HCT116 (cell line): ENCODE data around the gene RPL10A.

Experiments
- CTCF ChIP-seq, 3 experiments: fragments of 200-600 bp in 1 of 3; sonication (generic) in 1 of 3; IDR thresholded peaks in 2 of 3; conservative IDR thresholded peaks in 1 of 3; 2 replicates each; pipeline ENCODE4 v1.5.1; 2012 to 2017; ENCODE audit warnings: low read depth in 2 of 3, low read length in 2 of 3, antibody characterized with exemption in 1 of 3, borderline replicate concordance in 1 of 3, control low read depth in 1 of 3, mild to moderate bottlenecking in 1 of 3, mixed read lengths in 1 of 3, mixed run types in 1 of 3, moderate library complexity in 1 of 3; ENCODE audit not compliant: insufficient read depth in 1 of 3
- EZH2phosphoT487 ChIP-seq: fragments of 200-600 bp; IDR thresholded peaks from 2 replicates; pipeline ENCODE4 v1.6.1; 2018; ENCODE audit warnings: antibody characterized with exemption, borderline replicate concordance
- POLR2A ChIP-seq: IDR thresholded peaks from 2 replicates; pipeline ENCODE4 v1.7.0; 2011; ENCODE audit warnings: borderline replicate concordance; ENCODE audit not compliant: insufficient read depth, insufficient read length; ENCODE audit errors: extremely low read depth
- SRF ChIP-seq: IDR thresholded peaks from 2 replicates; pipeline ENCODE4 v1.6.1; 2012; ENCODE audit warnings: low read depth

- TF ChIP-seq EZH2phosphoT487, result no peak
- TF ChIP-seq CTCF (IDR thresholded peaks at IDR 0.05 in 2 of 3, conservative IDR thresholded peaks at IDR 0.05 in 1 of 3; ENCODE audit: borderline replicate concordance in 1 of 3, insufficient read depth in 1 of 3, low read depth in 2 of 3, low read length in 2 of 3), result no peak
- no peak for TF ChIP-seq SRF
- no peak for TF ChIP-seq POLR2A
Observed at GRCh38 chr6:35452183-35453090, 15.8 kb upstream of the RPL10A start, which contains the start of gene FANCE.
